DOHH2 (cell line): ENCODE results near the gene LRRC4B.

Source experiments
- H3F3A ChIP-seq: fragments of 200-600 bp; sonication (generic), shearing (Covaris generic); 2 replicates; pipeline ENCODE4 v1.6.0; 2016; ENCODE audit warnings: antibody characterized with exemption, mild to moderate bottlenecking; ENCODE audit not compliant: control insufficient read depth, insufficient read depth
- H3K27ac ChIP-seq: fragments of 200-600 bp; sonication (generic); 2 replicates; pipeline ENCODE4 v1.5.1; 2014; ENCODE audit warnings: low read depth, mild to moderate bottlenecking, low read length, moderate library complexity
- H3K27me3 ChIP-seq: fragments of 200-600 bp; sonication (generic); 2 replicates; pipeline ENCODE4 v1.6.1; 2014; ENCODE audit warnings: mild to moderate bottlenecking, low read length, mixed read lengths; ENCODE audit not compliant: control insufficient read depth
- H3K36me3 ChIP-seq: fragments of 200-600 bp; sonication (generic); 2 replicates; pipeline ENCODE4 v1.6.1; 2014; ENCODE audit warnings: mild to moderate bottlenecking, low read length, moderate library complexity, mixed read lengths; ENCODE audit not compliant: control insufficient read depth
- H3K4me1 ChIP-seq: fragments of 200-600 bp; sonication (generic); 2 replicates; pipeline ENCODE4 v1.6.1; 2014; ENCODE audit warnings: mild to moderate bottlenecking, low read length, mixed read lengths; ENCODE audit not compliant: control insufficient read depth
- H3K4me2 ChIP-seq: fragments of 200-600 bp; sonication (generic); 2 replicates; pipeline ENCODE4 v1.6.0; 2014; ENCODE audit warnings: mild to moderate bottlenecking, low read length, moderate library complexity
- H3K4me3 ChIP-seq: fragments of 200-600 bp; sonication (generic); 2 replicates; pipeline ENCODE4 v1.5.1; 2014; ENCODE audit warnings: mild to moderate bottlenecking, low read length, mixed read lengths
- H3K79me2 ChIP-seq: fragments of 200-600 bp; sonication (generic); 2 replicates; pipeline ENCODE4 v1.6.1; 2014; ENCODE audit warnings: mild to moderate bottlenecking, low read length, mixed read lengths; ENCODE audit not compliant: control insufficient read depth
- H3K9me2 ChIP-seq: fragments of 200-600 bp; sonication (generic); replicated peaks from 2 replicates; pipeline ENCODE4 v1.6.1; 2014; ENCODE audit warnings: mild to moderate bottlenecking, low read length, mixed read lengths; ENCODE audit not compliant: control insufficient read depth
- H3K9me3 ChIP-seq: fragments of 200-600 bp; sonication (generic); 2 replicates; pipeline ENCODE4 v1.6.1; 2014; ENCODE audit warnings: antibody characterized with exemption, low read length, mixed read lengths; ENCODE audit not compliant: control insufficient read depth, insufficient read depth
- H4K20me1 ChIP-seq: fragments of 200-600 bp; sonication (generic); 2 replicates; pipeline ENCODE4 v1.6.0; 2014; ENCODE audit warnings: low read depth, mild to moderate bottlenecking, antibody characterized with exemption, low read length, moderate library complexity; ENCODE audit not compliant: control insufficient read depth, insufficient read depth
- EZH2phosphoT487 ChIP-seq: fragments of 200-600 bp; sonication (generic); IDR thresholded peaks from 2 replicates; pipeline ENCODE4 v1.6.1; 2017; ENCODE audit warnings: borderline replicate concordance, mild to moderate bottlenecking, antibody characterized with exemption, low read length, moderate library complexity, mixed read lengths
- TF ChIP-seq, protein P1 (sequence below): fragments of 200-600 bp; sonication (generic); IDR thresholded peaks from one replicate; pipeline ENCODE4 v1.5.1; 2014; ENCODE audit warnings: antibody characterized with exemption, mild to moderate bottlenecking, low read depth, low read length; ENCODE audit not compliant: poor library complexity, severe bottlenecking

LRRC4B gene

DNA sequence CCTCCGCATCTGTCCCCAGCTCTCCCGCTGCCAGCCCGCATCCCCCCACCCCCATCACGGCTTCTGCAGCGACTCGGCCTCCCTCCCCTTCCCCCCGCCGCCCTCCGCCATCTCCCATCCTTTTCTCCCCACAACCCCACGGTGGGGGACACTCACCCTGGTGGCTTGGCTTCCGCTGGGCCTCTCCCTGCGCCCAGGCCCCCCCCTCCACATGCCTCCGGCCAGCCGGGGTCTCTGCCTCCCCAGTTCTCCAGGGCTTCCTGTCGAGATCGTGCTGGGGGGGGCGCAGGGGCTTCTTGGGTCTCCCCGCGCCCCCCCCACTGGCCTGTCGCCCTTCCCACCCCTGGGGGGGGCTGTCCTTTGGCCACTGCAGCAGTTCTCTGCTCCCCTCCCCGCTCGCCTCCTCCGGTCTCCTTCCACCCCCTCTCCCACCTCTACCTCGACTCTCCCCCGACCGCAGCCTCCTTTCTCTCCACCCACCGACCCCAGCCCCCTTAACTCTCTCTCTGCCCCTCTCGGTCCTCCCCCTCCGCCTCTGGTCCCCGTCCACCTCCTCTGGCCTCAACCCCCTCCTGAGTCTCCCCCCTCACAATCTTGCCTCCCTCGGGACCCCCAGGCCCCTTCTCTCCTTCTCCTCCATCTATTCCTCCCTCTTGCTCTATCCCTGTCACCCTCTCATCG lies 17.1 kb downstream of the LRRC4B start:
- no peaks in the 10 kb centered on the region for H3F3A ChIP-seq
- peaks cover 2% of the 10 kb centered on the region for H3K4me1 ChIP-seq
- TF ChIP-seq EZH2phosphoT487, result no peak
- TF ChIP-seq, protein P1, sequence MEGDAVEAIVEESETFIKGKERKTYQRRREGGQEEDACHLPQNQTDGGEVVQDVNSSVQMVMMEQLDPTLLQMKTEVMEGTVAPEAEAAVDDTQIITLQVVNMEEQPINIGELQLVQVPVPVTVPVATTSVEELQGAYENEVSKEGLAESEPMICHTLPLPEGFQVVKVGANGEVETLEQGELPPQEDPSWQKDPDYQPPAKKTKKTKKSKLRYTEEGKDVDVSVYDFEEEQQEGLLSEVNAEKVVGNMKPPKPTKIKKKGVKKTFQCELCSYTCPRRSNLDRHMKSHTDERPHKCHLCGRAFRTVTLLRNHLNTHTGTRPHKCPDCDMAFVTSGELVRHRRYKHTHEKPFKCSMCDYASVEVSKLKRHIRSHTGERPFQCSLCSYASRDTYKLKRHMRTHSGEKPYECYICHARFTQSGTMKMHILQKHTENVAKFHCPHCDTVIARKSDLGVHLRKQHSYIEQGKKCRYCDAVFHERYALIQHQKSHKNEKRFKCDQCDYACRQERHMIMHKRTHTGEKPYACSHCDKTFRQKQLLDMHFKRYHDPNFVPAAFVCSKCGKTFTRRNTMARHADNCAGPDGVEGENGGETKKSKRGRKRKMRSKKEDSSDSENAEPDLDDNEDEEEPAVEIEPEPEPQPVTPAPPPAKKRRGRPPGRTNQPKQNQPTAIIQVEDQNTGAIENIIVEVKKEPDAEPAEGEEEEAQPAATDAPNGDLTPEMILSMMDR, result no peak
- H3K9me3 ChIP-seq, result no peaks in the 10 kb centered on the region
- no peak overlapping the region for H3K27ac ChIP-seq
- H3K4me3 ChIP-seq, result no peak overlapping the region
- no peaks in the 10 kb centered on the region for H3K36me3 ChIP-seq
- H3K9me2 ChIP-seq, result no peaks in the 10 kb centered on the region
- H3K27me3 ChIP-seq, result 0 out of 2 replicates have a peak, but pooled peaks cover 4% of the 10 kb centered on the region
- H3K4me2 ChIP-seq, result no peak overlapping the region
- no peaks in the 10 kb centered on the region for H4K20me1 ChIP-seq
- H3K79me2 ChIP-seq, result no peaks in the 10 kb centered on the region

DNA sequence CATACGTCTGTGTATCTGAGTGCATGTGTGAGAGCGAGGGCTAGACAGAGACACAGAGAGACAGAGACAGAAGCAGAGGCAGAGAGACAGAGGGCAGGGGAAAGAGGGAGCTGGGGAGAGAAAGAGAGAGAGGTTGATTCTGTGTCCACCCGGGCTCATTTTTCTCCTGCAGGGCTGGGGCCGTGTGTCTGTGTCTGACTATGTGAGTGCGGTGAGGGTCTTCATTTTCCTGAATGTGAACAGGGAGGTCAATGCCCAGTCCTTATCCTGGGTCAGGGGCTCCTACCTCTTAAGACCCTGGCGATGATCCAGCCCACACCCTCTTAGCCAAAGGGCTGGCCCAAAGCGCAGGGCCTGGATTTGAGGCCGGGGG lies 17.7 kb downstream of the LRRC4B start:
- H3K36me3 ChIP-seq, result no peaks in the 10 kb centered on the region
- no peak overlapping the region for H3K27ac ChIP-seq
- H3K9me2 ChIP-seq, result no peaks in the 10 kb centered on the region
- H4K20me1 ChIP-seq, result no peaks in the 10 kb centered on the region
- no peaks in the 10 kb centered on the region for H3K4me1 ChIP-seq
- H3K27me3 ChIP-seq, result 0 out of 2 replicates have a peak, but pooled peaks cover 4% of the 10 kb centered on the region
- H3K4me3 ChIP-seq, result no peak overlapping the region
- no peaks in the 10 kb centered on the region for H3F3A ChIP-seq
- TF ChIP-seq, protein P1, result no peak
- no peak for TF ChIP-seq EZH2phosphoT487
- no peak overlapping the region for H3K4me2 ChIP-seq
- H3K9me3 ChIP-seq, result no peaks in the 10 kb centered on the region
- no peaks in the 10 kb centered on the region for H3K79me2 ChIP-seq

DNA sequence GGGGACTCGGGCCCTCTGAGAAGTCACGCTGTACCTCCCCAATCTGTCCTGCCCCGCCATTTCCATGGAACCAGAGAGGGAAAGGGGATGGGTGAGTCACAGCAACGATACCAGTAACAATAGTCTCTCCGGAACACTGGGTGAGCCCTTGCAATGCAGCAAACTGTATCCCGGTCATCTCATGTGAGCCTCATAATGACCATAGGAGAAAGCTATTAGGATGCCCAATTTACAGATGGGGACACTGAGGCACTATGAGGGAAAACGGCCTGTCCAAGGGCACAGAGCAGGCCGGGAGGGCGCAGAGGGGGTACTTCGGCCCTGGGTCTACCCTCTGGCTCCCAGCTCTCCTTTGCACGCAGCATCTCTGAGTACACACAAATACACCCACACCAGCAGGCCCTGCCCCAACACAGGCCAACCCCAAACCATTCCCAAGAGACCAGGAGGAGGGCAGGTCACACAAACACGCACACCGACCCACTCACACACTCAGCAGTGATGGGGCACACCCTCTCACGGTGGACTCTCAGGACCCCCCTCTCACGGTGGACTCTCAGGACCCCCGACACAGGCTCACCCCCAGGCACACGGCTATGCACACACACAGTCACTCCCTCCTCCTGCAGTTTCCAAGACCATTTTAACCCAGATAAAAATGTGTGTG lies 18.2 kb downstream of the LRRC4B start:
- H3K27ac ChIP-seq, result no peak overlapping the region
- H3K4me1 ChIP-seq, result no peaks in the 10 kb centered on the region
- H3K4me2 ChIP-seq, result no peak overlapping the region
- H3K27me3 ChIP-seq, result 0 out of 2 replicates have a peak, but pooled peaks cover 1% of the 10 kb centered on the region
- no peaks in the 10 kb centered on the region for H3K9me3 ChIP-seq
- no peaks in the 10 kb centered on the region for H3F3A ChIP-seq
- no peak overlapping the region for H3K4me3 ChIP-seq
- no peak for TF ChIP-seq EZH2phosphoT487
- TF ChIP-seq, protein P1, result no peak
- no peaks in the 10 kb centered on the region for H4K20me1 ChIP-seq
- H3K36me3 ChIP-seq, result no peaks in the 10 kb centered on the region
- no peaks in the 10 kb centered on the region for H3K79me2 ChIP-seq
- H3K9me2 ChIP-seq, result no peaks in the 10 kb centered on the region
